Raji (cell line): ENCODE data around the gene RBM44.

ENCODE experiments used
- POLR2A ChIP-seq: IDR thresholded peaks from 2 replicates; pipeline ENCODE4 v1.6.1; 2011; ENCODE audit warnings: low read depth, low read length, control low read depth; ENCODE audit not compliant: insufficient read depth

Gene RBM44, protein sequence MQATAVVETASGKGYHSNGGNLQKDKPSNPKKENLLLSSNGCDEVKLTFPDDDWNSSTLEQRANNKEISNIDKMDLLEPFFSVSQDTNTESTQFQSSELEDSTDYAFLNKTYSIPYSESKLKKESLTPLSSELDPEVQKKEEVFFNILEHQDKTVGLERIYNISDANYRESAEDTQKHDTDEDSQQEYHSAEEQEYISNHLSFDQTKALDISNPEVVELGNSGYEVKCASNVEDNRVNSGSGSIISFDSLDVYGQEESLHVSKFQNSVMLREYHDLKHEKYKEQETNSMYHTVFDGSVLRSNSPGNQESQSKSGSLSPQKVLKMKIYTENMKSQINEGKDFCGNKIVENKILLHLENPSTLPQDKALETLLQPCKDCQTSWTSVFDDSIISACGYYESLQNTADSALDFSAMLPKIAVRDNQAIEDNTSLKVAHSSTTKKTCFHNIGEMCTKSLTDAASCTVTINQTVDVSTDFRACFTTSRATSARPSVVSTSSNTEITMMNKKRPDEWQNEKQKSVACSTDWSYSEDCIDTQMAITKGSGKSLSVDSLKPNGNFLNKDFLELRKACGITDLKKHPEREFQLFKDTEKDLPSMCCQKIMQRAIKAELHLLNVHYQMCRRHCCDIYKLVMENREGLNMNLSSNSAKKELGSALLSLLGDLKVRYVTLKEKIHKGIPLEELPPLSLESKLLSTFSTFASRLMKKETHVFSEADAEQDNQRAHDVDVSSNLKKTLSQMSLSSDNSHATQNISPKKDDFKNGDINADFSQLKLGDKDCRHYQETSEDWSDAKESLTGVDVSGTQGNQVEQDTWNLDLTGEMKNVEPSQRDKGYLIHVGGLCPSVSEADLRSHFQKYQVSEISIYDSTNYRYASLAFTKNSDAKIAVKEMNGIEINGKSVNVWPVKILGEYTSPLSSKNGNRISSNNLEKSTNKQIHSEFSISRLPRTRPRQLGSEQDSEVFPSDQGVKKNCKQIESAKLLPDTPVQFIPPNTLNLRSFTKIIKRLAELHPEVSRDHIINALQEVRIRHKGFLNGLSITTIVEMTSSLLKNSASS

GRCh38 chr2:237798236-237799059, at the start of gene RBM44:
Gene RBM44 (plus strand): TSS chr2:237798779. CDS start chr2:237813610, 14,831 bp downstream.
- TF ChIP-seq POLR2A, result no peak

DNA sequence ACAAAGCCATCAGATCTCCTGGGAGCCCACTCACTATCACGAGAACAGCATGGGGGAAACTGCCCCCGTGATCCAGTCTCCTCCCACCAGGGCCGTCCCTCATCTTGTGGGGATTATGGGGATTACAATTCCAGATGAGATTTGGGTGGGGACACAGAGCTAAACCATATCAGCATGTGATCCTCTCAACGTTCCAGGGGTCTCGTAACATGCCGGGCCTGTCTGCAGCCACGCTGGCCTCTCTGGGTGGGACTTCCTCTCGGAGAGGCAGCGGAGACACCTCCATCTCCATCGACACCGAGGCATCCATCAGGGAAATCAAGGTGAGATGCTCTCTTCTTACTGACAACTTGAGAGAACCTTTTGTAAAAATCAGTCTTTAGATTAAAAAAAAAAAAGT, 49.6 kb upstream of the RBM44 start:
- TF ChIP-seq POLR2A, result no peak

GRCh38 chr2:237749961-237750360, 48.6 kb upstream of the RBM44 start:
- no peak for TF ChIP-seq POLR2A

GRCh38 chr2:237752761-237753165, 45.8 kb upstream of the RBM44 start:
- TF ChIP-seq POLR2A, result no peak

- TF ChIP-seq POLR2A, result no peak
Observed at GRCh38 chr2:237754182-237754581, 44.4 kb upstream of the RBM44 start.

DNA sequence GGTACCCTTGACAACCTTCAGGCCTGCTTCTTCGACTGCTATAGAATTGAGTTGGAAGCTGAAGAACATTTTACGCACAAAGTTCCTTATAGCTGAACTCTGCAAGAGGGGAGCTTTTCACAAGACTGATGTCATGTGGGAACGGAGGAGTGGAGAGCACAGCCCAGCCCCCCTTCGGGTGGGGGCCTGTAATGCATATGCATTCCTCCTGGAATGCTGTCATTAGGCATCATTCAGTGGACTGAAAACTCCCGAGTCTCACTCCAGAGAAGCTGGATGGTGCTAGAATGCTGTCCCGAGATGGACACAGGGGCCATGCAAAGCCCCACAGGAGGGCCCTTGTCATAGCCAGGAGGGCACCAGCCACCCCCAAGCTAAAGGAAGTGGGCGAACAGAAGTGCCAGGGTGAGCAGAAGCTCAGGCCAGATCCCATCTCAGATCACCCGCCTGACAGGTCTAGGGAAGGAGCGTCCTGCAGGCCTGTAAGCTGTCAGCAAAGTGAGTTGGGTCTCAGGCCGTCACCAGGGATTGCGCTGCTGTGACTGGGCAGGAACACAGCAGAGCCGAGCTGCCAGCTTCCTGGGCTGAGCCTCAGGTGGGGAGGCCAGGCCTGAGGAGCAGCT, 43.8 kb upstream of the RBM44 start:
- no peak for TF ChIP-seq POLR2A

DNA sequence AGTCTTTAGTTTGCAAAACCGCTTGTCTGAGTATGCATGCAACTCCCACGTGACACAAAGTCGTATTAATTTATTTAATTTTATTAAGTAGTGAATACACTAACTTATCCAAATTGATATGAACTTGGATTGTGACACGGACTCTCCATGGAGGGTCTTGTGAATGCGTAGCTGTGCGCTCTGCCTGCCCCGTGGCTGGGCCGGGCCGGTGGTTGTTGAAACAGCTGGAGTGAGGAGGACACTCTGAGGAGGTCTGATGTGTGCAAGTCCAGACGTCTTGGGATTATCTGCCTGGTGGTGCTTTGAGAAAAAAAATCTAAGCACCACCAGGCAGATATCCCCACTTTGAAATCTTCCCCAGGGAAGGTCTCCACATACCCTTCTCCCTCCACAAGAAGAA, 41.0 kb upstream of the RBM44 start:
- TF ChIP-seq POLR2A, result no peak

GRCh38 chr2:237758185-237758584, 40.4 kb upstream of the RBM44 start:
- TF ChIP-seq POLR2A, result no peak

GRCh38 chr2:237759176-237759575, 39.4 kb upstream of the RBM44 start:
- no peak for TF ChIP-seq POLR2A

- TF ChIP-seq POLR2A, result no peak
Observed at GRCh38 chr2:237760506-237761502, 37.8 kb upstream of the RBM44 start.

GRCh38 chr2:237763812-237764211, 34.8 kb upstream of the RBM44 start:
- no peak for TF ChIP-seq POLR2A

DNA sequence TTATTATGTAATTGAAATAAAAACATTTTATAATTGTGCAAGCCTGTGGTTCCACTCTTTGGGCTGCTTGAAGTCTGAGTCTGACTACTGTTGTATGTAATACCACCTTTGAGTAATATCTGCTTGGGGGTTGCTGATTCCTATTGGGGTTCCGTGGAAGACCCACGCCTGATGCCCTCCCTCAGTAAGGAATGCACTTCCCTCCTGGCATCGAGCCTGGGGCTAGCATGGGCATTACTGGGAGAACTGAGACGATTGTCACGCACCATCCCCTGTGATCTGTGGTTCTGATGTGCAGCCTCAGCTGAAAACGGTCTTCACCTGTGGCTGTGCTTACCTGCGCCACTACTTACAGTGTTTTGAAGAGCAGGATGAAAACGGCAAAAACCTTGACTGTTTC, 32.7 kb upstream of the RBM44 start:
- TF ChIP-seq POLR2A, result no peak

DNA sequence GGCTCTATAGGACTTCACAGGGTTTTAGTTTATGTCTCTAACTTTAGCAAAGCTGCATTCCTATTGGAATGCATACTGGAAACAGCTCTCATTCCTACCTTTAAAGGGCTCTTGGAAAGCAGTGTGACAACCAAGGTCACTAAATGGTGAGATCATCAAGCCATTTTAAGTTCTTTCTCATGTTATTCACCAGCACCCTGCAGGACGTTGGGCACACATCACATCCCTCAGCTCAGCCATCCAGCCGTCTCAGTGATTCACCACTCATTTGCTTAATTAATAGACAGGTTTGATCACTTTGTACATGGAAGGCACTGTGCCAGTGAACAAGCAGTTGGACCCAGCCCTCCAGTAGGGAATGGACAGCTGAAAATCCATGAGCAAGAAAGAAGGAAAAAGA, 32.2 kb upstream of the RBM44 start:
- no peak for TF ChIP-seq POLR2A
